Measurements from ENCODE around the gene PLCB4. TPM values are rescaled to one million over a fixed set of nuclear protein-coding genes. Genes with fewer than 3 reads are reported as not detected.
"Not testable (repeated sequence)": the region's sequence is repeated elsewhere in the genome, so short reads cannot be mapped to it uniquely, and the experiment has no call there.

Gene PLCB4
- total RNA-seq, 1 donor from 2014 or later: 0.23 TPM

GRCh38 chr20:9348747-9349146 is 279.9 kb downstream of the PLCB4 start:
- ATAC-seq (no peak), DNase-seq (ENCODE audit: low spot score) (no peak)

- DNase-seq (ENCODE audit: low spot score): no peak
- ATAC-seq: no peak
These were observed 280.4 kb downstream of the PLCB4 start for GRCh38 chr20:9349249-9349648.

DNA sequence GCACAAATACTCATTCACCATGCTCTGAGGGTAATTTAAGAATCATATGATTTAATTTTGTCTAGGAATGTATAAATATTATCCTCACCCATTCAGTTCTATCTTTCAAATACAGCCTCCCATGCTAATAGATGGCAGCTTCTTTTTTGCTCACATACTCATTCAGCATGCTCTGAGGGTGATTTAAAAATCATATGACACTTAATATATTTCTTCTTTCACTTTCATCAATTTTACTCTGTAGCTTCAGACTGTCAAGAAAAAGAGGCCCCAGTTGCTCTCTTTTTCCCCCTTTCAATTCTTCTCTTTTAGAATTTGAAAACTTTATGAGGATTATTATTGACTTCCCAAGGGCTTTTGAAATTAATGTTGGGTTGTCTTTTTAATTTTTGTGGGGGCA is 283.9 kb downstream of the PLCB4 start:
- ATAC-seq (no peak), DNase-seq (ENCODE audit: low spot score) (no peak)

GRCh38 chr20:9353180-9353915 is 284.5 kb downstream of the PLCB4 start:
- DNase-seq (ENCODE audit: low spot score) (no peak), ATAC-seq (no peak)

DNA sequence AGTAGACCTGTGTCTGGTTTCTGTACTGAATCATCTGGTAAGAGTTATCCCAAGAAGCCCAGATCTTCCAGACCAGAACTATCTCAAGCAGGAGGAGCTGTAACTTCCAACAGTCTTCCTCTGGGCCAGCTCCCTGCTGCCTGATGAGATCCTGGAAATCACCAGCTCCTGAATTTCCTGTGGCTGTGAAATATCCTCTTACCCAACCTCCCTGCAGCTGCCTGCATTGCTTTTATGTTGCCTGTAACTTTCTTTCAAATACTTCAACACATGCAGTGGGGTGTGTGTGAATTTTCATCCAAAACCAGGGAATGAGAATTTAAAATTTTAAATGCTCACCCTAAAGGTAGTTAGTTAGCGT is 285.0 kb downstream of the PLCB4 start:
- DNase-seq (ENCODE audit: low spot score): no peak
- ATAC-seq: no peak

GRCh38 chr20:9354579-9354978 is 285.7 kb downstream of the PLCB4 start:
- ATAC-seq (no peak), DNase-seq (ENCODE audit: low spot score) (no peak)

GRCh38 chr20:9358001-9358400 is 289.1 kb downstream of the PLCB4 start:
- ATAC-seq (no peak), DNase-seq (ENCODE audit: low spot score) (no peak)

- DNase-seq (ENCODE audit: low spot score) (no peak), ATAC-seq (peak; percentile 73)
These were observed 290.8 kb downstream of the PLCB4 start for GRCh38 chr20:9359561-9360308.

GRCh38 chr20:9360431-9360830 is 291.5 kb downstream of the PLCB4 start:
- DNase-seq (ENCODE audit: low spot score) (no peak), ATAC-seq (no peak)

DNA sequence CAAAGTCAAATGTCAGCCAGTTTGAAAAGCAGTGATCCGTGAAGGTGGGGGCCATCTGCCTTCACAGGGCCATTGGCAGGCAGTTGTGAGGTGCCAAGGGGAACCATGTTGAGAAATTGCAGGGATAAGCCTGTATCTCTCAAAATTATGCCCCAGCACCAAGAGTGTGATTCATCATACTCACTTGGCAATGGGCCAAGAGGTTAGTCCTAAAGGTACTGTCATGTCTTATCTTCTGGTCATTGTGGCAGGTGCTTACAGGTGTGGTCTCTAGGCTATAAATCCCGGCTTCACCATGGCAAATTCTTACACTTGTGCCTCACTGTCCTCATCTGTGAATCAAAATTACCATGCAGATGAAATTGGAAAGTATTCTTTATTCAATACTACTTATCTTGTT is 294.8 kb downstream of the PLCB4 start:
- DNase-seq (ENCODE audit: low spot score): no peak
- no peak for ATAC-seq

- ATAC-seq (no peak), DNase-seq (ENCODE audit: low spot score) (no peak)
These were observed 298.4 kb downstream of the PLCB4 start for GRCh38 chr20:9367328-9367727.

DNA sequence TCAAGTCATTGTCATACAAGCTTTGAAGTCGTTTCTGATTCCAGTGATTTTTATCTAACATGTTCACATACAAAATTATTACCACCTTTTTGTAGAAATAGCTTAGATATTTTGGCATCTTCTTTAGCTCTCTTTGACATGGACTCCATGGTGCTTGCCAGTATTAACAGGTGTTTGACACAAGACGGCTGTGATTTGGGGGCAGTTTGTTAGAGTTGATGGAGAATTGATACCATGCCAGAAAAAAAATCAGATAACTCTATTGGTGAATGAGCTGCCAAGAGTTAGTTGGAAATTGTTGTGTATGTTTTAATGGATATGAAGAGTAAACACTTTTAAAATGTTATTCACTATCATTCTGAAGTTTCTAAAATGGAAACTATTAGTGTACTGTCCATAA is 298.9 kb downstream of the PLCB4 start:
- no peak for DNase-seq (ENCODE audit: low spot score)

GRCh38 chr20:9368893-9369292 is 300.0 kb downstream of the PLCB4 start:
- no peak for DNase-seq (ENCODE audit: low spot score)
- no peak for ATAC-seq

More for the DNA sequence above, 298.9 kb downstream of the PLCB4 start:
- no peak for ATAC-seq

DNA sequence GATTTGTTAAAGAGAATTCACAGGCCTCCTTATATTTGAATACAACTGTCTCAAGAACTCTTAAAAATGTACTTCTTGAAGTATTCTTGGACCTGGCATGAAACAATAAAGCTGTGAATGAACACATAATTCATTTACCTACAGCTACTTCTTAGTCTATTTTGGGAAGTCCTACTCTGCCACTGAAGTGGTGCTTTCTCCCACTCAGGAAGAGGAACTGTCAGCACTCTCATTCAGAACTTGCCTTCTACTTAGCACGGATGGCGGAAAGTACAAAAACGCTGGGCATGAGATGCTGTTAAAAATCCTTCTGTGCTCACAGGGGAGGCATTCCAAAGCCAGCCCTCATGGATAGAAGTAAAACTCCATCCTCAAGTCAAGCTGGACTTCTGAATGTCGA is 300.7 kb downstream of the PLCB4 start:
- no peak for ATAC-seq

DNA sequence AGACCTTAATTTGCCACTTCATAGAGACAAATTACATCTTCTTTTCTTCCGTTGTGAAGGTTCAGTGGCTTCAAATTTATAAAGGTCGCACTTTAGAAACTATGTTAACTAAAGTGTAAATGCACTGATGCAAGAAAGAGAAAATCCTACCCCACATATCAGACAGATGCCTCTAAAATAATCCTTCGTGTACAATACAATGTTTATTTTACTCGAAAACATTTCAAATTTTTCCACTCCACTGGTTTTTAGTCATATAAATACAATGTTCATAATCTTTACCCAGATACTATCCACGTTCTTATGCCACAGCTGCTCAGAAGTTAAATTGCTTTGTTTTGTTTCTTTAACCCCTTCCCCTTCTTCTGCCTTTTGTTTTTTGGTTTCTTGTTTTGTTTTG is 305.2 kb downstream of the PLCB4 start:
- no peak for DNase-seq (ENCODE audit: low spot score)
- ATAC-seq: no peak

More for the DNA sequence above, 300.7 kb downstream of the PLCB4 start:
- no peak for DNase-seq (ENCODE audit: low spot score)

- ATAC-seq (no peak), DNase-seq (ENCODE audit: low spot score) (no peak)
These were observed 305.6 kb downstream of the PLCB4 start for GRCh38 chr20:9374480-9374879.

DNA sequence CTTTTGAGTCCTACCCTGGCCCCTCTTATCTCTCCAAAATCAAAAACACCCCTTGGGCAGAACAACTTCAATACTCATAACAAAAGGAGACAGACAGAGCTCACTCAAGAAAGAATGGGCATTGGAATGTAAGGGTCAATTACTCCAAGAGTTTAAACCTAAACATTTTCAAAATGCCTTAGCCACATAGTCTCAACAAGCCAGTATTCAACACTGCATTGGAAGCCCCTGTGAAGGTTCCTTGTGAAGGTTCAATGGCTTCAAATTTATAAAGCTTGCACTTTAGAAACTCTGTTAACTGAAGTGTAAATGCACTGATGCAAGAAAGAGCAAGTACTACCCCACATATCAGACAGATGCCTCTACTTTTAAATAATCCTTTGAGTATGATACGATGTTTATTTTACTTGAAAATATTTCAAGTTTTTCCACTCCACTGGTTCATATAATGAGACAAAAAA is 306.4 kb downstream of the PLCB4 start:
- ATAC-seq: no peak
- no peak for DNase-seq (ENCODE audit: low spot score)

- ATAC-seq (no peak), DNase-seq (ENCODE audit: low spot score) (no peak)
These were observed 308.1 kb downstream of the PLCB4 start for GRCh38 chr20:9377007-9377406.

DNA sequence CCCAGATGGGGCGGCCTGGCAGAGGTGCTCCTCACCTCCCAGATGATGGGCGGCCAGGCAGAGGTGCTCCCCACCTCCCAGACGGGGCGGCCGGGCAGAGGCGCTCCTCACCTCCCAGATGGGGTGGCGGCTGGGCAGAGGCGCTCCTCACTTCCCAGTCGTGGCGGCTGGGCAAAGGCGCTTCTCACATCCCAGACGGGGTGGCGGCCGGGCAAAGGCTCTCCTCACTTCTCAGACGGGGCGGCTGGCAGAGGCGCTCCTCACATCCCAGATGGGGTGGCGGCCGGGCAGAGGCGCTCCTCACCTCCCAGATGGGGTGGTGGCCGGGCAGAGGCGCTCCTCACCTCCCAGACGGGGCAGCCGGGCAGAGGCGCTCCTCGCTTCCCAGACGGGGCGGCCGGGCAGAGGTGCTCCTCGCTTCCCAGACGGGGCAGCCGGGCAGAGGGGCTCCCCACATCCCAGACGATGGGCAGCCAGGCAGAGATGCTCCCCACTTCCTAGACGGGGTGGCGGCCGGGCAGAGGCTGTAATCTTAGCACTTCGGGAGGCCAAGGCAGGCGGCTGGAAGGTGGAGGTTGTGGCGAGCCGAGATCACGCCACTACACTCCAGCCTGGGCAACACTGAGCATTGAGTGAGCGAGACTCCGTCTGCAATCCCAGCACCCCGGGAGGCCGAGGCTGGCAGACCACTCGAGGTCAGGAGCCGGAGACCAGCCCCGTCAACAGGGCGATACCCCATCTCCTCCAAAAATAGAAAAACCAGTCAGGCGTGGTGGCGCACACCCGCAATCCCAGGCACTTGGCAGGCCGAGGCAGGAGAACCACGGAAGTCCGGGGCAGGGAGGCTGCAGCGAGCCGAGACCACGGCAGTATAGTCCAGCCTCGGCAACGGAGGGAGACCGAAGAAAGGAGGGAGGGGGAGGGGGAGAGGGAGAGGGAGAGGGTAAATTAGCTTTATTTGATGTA is 316.7 kb downstream of the PLCB4 start:
- not testable (repeated sequence) for ATAC-seq; DNase-seq (ENCODE audit: low spot score)

DNA sequence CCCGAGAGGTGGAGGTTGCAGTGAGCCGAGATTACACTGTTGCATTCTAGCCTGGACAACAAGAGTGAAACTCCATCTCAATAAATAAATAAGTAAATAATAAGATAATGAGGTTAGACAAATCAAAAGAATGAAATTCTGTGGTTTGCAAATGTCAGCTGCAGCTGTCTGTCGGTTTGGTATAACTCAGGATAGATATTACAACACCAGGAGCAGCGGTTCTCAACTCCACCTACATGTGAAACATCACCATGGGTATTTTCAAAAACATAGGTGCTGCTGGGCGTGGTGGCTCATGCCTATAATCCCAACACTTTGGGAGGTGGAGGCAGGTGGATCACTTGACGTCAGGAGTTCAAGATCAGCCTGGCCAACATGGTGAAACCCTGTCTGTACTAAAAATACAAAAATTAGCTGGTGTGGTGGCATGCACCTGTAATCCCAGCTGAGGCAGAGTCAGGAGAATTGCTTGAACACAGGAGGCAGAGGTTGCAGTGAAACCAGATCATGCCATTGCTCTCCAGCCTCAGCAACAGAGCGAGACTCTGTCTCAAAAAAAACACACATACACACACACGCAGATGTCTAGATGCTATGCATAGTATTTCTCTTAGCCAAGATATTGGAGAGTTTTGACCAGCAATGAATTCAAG is 319.4 kb downstream of the PLCB4 start:
- ATAC-seq (no peak), DNase-seq (ENCODE audit: low spot score) (no peak)

DNA sequence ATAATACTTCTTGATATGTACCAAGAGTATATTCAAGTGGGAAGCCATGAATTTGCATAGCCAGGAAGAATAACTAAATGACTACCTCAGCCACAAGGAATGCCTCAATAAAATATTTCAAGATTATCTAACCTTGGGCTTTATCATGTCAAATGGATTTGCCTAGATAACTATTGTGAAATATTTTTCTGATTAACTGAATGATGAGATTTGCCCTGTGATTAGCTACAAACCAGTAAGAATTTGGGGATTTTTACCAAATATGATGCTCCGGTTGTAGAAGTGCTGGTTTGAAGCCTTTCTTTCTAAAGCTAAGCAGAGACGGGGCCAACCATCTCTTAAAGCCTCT is 319.9 kb downstream of the PLCB4 start:
- no peak for ATAC-seq
- DNase-seq (ENCODE audit: low spot score): no peak
